GM12801 (cell line): ENCODE measurements around the gene GH1.
"Not testable (repeated sequence)": the region's sequence is repeated elsewhere in the genome, so short reads cannot be mapped to it uniquely, and the experiment has no call there.

Experiments
- CTCF ChIP-seq: IDR thresholded peaks from one replicate; pipeline ENCODE4 v1.5.1; 2011; ENCODE audit warnings: control low read depth; ENCODE audit not compliant: insufficient read length; ENCODE audit errors: extremely low read depth

GH1 gene

GRCh38 chr17:63918789-63919305, at the start of gene GH1:
Gene GH1 (minus strand): TSS chr17:63918839. CDS start chr17:63918776, 63 bp downstream.
- not testable (repeated sequence) for TF ChIP-seq CTCF

- no peak for TF ChIP-seq CTCF
Measured at GRCh38 chr17:63967953-63968352, 49.3 kb upstream of the GH1 start.

GRCh38 chr17:63966646-63967264, 48.1 kb upstream of the GH1 start:
- no peak for TF ChIP-seq CTCF

GRCh38 chr17:63963123-63963522, 44.5 kb upstream of the GH1 start:
- TF ChIP-seq CTCF, result no peak

- no peak for TF ChIP-seq CTCF
Measured at GRCh38 chr17:63962298-63962744, 43.7 kb upstream of the GH1 start.

- no peak for TF ChIP-seq CTCF
Measured at GRCh38 chr17:63961355-63962212, 42.9 kb upstream of the GH1 start.

- no peak for TF ChIP-seq CTCF
Measured at GRCh38 chr17:63960430-63960829, 41.8 kb upstream of the GH1 start.
